Measurements from ENCODE around the gene TMEM240. TPM values are rescaled to one million over a fixed set of nuclear protein-coding genes. Genes with fewer than 3 reads are reported as not detected.

TMEM240 gene
- total RNA-seq, 6 experiments from 2014 or later, result 2.8 to 5.1 (median 4.1) TPM

DNA sequence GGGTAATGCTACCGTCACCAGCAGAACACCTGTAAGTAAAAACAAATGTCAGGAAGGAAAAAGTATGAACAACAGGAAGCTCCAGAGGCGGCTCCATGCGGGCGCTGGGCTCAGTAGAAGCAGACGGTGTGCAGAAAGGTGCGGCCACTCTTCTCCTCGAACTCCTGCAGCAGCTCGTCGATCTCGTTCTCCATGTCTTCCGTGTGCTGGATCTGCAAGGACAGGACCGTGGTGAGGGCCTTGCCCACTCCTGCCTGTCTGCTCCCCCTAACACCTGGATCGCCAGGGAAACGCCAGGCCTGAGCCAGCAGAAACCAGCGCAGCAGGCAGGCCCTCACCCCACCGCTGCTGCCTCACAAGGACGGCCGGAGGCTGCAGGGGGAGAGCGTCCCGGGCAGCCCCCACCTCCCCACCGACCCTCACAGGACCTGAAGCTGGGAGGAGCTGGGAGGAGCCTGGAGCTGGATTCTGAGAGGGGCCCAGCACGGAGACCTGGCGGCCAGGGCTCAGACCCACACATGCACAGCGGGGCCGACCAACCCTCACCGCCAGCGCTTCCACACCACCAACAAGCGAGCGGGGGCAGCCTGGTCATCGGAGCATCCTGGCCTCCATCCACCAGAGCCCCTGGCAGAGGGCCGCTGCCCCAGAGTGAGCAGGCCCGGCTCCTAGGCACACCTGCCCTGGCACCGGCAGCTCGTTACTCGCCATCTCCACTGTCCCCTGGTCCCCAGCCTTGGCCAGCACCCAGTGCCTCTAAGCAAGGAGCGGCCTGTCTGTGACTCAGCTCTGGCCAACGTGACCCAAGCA is 1.7 kb upstream of the TMEM240 start:
- Mint-ChIP-seq H3K27me3 (ENCODE audit: insufficient read depth) (peaks cover 5% of the 10 kb centered on the region; the same call in 1 of the 2 replicates), H3K4me1 (ENCODE audit: low read depth) (peaks cover 5% of the 10 kb centered on the region; the same call in 1 of the 2 replicates), H3K27ac (no peak overlapping the region), H3K9me3 (no peaks in the 10 kb centered on the region), H3K36me3 (ENCODE audit: low read depth) (peaks cover 11% of the 10 kb centered on the region; the same call in 1 of the 2 replicates), H3K4me3 (peak overlapping the region; percentile 53; the same call in 1 of the 2 replicates)
- TF ChIP-seq, protein P1, sequence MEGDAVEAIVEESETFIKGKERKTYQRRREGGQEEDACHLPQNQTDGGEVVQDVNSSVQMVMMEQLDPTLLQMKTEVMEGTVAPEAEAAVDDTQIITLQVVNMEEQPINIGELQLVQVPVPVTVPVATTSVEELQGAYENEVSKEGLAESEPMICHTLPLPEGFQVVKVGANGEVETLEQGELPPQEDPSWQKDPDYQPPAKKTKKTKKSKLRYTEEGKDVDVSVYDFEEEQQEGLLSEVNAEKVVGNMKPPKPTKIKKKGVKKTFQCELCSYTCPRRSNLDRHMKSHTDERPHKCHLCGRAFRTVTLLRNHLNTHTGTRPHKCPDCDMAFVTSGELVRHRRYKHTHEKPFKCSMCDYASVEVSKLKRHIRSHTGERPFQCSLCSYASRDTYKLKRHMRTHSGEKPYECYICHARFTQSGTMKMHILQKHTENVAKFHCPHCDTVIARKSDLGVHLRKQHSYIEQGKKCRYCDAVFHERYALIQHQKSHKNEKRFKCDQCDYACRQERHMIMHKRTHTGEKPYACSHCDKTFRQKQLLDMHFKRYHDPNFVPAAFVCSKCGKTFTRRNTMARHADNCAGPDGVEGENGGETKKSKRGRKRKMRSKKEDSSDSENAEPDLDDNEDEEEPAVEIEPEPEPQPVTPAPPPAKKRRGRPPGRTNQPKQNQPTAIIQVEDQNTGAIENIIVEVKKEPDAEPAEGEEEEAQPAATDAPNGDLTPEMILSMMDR (IDR thresholded peaks at IDR 0.05), result no peak
- DNase-seq, result no peak

DNA sequence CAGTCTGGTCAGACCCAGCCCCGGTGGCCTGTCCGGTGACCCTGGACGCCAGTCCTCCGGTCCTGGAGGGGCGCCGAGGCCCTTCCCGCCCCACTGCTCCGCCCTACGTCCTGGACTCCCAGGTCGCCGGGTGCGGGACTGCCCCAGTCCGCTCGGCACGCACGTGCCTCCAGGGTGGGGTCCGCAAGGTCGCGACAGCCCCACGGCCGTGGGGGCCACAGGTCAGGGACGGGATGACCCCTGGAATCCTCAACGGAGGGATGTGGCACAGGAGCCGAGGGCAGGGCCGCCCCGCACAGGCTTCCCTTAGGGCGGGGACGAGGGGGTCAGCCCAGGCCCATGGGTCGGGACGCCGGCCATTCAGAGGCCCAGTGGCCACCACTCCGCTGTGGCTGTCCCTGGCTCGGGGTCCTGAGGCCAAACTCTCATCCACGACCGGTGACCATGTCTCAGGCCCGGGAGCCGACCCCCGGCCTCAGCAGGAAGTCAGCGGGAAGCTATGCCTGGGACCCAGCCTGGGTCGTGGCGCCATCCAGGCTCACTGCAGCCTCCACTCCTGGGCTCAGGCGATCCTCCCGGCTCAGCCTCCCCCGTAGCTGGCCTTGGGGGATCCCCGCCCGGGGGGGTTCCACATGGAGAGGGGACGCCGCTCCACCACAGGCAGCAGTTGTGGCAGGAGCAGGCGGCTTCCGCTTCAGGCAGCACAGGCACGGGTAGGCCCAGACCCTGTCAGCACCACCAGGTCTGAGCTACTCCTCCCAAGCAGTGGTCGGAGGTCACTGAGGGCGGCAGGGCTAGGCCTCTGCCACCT is 599 bp upstream of the TMEM240 start:
- peak overlapping the region; percentile 53; the same call in 1 of the 2 replicates for H3K4me3 Mint-ChIP-seq
- no peak for DNase-seq
- peaks cover 5% of the 10 kb centered on the region; the same call in 1 of the 2 replicates for H3K4me1 Mint-ChIP-seq (ENCODE audit: low read depth)
- peaks cover 13% of the 10 kb centered on the region; the same call in 1 of the 2 replicates for H3K27me3 Mint-ChIP-seq (ENCODE audit: insufficient read depth)
- peaks cover 11% of the 10 kb centered on the region; the same call in 1 of the 2 replicates for H3K36me3 Mint-ChIP-seq (ENCODE audit: low read depth)
- H3K9me3 Mint-ChIP-seq, result no peaks in the 10 kb centered on the region
- TF ChIP-seq, protein P1 (IDR thresholded peaks at IDR 0.05), result no peak
- H3K27ac Mint-ChIP-seq, result no peak overlapping the region; the same call in 1 of the 2 replicates

DNA sequence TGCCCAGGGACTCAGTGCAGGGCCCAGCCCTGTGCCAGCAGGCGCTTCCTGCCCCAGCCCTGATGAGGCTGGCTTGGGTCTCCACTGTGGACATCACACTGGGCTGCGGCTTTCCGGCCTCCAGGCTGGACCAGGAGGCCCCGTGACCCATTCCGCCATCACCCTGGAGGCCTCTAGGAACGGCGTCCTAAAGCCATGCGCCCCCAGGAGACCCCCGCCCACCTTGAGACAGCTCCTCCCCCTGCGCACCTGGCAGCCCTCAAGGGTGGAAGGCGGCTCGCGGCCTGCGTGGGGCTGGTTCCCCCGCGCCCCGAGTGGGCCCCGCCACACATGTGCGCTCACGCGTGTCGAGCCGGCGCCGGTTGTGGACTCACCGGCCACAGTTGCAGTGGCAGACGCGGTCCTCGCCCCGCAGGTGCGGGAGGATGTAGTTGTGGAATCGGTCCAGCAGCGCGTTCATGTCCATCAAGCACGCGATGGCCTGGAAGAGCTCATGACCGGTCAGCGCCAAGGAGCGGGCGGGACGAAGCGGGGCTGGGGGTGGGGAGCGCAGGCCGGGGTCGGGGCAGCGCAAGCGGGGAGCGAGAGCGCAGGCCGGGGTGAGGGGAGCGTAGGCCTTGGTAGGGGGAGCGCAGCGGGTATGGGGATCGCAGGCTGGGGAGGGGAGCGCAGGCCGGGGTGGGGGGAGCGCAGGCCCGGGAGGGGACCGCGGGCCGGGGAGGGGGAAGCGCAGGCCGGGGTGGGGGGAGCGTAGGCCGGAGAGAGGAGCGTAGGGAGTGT is 924 bp downstream of the TMEM240 start:
- DNase-seq, result no peak
- H3K27ac Mint-ChIP-seq, result no peak overlapping the region
- peaks cover 11% of the 10 kb centered on the region; the same call in 1 of the 2 replicates for H3K36me3 Mint-ChIP-seq (ENCODE audit: low read depth)
- H3K27me3 Mint-ChIP-seq (ENCODE audit: insufficient read depth), result peaks cover 13% of the 10 kb centered on the region; the same call in 1 of the 2 replicates
- H3K9me3 Mint-ChIP-seq, result no peaks in the 10 kb centered on the region
- peak overlapping the region; percentile 73 for H3K4me3 Mint-ChIP-seq
- TF ChIP-seq, protein P1 (IDR thresholded peaks at IDR 0.05), result no peak
- no peaks in the 10 kb centered on the region for H3K4me1 Mint-ChIP-seq (ENCODE audit: low read depth)

DNA sequence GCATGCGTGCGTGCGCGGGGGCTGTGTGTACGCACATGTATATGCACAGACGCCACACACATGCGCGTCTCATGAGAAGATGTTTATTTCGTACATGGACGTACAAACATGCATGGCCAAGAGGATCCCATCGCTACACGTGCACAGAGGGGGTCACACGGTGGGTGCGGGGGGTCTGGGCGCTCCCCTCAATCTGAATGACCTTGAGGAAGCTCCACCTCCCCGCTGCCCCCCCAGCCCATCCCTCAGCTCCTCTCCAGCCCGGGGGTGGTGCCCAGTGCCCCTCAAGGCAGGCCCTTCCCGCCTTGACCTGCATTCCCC is 1.5 kb downstream of the TMEM240 start:
- Mint-ChIP-seq H3K27me3 (ENCODE audit: insufficient read depth) (peaks cover 13% of the 10 kb centered on the region; the same call in 1 of the 2 replicates), H3K27ac (no peak overlapping the region), H3K4me3 (peak overlapping the region; percentile 73), H3K9me3 (no peaks in the 10 kb centered on the region), H3K4me1 (ENCODE audit: low read depth) (no peaks in the 10 kb centered on the region), H3K36me3 (ENCODE audit: low read depth) (peaks cover 11% of the 10 kb centered on the region; the same call in 1 of the 2 replicates)
- TF ChIP-seq, protein P1 (IDR thresholded peaks at IDR 0.05), result no peak
- DNase-seq, result no peak

DNA sequence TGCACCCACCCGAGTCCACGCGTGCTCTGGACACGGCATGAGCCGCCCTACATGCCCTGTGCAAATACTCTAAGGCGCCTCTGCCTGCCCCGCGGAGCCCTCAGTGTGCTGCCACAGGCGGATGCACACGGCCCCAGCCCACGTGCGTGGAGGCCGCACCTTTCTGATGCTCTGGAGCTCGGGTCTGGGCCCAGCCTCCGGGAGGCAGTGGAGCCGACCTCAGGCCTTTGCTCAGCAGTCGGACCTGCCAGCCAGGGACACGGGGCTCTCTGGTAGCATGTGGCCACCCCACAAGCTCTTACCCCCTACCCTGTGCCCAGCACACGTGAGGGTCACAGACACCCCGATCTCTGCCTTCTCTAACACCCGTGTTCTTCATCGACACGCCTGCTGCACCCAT is 2.1 kb downstream of the TMEM240 start:
- TF ChIP-seq, protein P1 (IDR thresholded peaks at IDR 0.05), result no peak
- peaks cover 11% of the 10 kb centered on the region; the same call in 1 of the 2 replicates for H3K36me3 Mint-ChIP-seq (ENCODE audit: low read depth)
- H3K4me1 Mint-ChIP-seq (ENCODE audit: low read depth), result no peaks in the 10 kb centered on the region
- no peak overlapping the region for H3K27ac Mint-ChIP-seq
- peak overlapping the region; percentile 39 for H3K4me3 Mint-ChIP-seq
- H3K9me3 Mint-ChIP-seq, result no peaks in the 10 kb centered on the region
- H3K27me3 Mint-ChIP-seq (ENCODE audit: insufficient read depth), result peaks cover 13% of the 10 kb centered on the region; the same call in 1 of the 2 replicates
- no peak for DNase-seq

Data from HFFc6 (cell line).